SKM-1 treated with dmso at 0.1 percent for 144 hours (cell line): ENCODE measurements around the gene TP53.

ENCODE experiments used
- DNase-seq: peaks from one replicate; lab custom pipeline; 2025; ENCODE audit not compliant: unreplicated experiment; lab: John Stamatoyannopoulos, UW

TP53 gene

DNA sequence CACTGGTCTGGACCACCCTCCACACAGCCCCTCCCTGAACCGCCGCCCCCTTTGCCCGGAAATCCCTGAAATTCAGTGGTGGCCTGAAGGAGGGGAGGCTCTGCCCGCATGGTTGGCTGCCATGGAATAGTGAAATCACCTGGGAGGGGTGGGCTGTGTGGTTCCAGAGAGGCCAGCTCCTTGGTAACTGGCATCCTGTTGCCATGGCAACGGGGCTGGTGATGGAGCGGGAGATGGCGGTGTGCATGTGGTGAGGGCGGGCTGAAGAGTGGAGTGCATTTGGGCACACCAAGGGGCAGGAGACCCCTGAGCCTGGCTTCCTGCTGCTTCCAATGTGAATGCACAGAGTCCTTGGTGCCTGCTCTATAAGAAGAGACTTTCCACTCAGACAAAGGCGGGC is 20.2 kb upstream of the TP53 start:
- no peak for DNase-seq

DNA sequence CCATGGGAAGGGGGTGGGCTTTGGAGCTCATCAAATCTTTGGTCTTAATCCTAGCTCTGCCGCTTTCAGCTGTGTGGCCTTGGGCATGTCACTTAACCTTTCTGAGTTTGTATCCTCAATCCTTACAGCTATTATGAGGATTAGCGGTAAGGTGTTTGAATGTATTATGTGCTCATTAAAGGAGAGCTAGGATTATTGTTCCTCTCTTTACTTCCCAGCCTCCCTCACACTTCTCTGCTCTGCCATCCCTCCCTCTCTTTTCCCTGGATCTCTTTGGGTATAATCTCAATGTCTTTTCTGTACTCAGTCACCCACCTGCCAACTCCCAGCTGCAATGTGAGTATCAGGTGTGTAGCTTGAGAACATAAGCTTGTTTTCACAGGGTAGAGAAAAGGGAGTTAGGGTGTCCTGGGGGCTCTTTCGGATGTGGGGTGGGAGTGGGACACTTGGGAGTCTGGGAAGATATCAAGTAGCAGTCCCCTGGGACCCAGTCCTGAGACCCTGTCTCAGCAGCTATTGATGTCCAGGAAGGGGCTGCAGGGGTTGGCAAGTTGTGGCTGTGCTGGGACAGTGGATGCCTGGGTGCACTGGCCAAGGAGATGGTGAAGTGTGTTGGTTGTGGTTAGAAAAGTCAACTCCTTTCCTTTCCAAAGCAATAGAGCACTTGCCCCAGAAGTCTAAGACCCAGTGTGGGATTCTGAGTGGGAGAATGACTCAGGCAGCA is 19.5 kb upstream of the TP53 start:
- DNase-seq, result no peak

DNA sequence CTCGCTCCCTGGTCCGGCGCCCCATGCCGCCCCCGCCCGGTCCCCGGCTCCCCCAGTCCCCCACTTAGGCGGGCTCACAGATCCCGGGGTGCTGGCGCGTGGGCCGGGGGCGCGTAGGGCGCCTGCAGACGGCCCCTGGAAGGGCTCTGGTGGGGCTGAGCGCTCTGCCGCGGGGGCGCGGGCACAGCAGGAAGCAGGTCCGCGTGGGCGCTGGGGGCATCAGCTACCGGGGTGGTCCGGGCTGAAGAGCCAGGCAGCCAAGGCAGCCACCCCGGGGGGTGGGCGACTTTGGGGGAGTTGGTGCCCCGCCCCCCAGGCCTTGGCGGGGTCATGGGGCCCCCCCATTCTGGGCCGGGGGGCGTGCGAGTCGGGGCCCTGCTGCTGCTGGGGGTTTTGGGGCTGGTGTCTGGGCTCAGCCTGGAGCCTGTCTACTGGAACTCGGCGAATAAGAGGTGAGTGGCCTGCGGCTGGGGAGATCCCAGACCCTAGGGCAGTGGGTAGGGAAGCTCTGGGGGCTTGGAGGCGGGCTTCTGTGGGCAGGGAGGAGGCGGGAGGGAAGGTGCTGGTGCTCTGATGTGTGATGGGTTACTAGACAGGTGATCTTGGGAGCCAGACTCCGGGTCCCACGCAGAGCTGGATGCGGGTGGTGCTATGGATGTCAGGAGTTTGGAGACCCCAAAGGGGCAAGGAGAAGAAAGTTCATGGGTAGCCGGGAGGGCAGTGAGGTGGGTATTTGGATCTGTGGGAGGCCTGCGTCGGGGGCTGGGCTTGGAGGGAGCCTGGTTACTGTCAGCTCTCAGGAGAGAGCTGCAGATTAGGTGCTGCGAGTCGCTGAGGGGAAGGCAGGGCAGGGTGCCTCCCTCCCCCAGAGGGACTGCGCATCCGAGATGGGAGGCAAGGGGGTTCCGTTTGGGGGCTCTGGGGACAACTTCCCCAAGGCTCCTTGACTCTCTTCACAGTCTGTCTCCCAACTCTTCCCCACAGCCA is 18.3 kb upstream of the TP53 start:
- no peak for DNase-seq

DNA sequence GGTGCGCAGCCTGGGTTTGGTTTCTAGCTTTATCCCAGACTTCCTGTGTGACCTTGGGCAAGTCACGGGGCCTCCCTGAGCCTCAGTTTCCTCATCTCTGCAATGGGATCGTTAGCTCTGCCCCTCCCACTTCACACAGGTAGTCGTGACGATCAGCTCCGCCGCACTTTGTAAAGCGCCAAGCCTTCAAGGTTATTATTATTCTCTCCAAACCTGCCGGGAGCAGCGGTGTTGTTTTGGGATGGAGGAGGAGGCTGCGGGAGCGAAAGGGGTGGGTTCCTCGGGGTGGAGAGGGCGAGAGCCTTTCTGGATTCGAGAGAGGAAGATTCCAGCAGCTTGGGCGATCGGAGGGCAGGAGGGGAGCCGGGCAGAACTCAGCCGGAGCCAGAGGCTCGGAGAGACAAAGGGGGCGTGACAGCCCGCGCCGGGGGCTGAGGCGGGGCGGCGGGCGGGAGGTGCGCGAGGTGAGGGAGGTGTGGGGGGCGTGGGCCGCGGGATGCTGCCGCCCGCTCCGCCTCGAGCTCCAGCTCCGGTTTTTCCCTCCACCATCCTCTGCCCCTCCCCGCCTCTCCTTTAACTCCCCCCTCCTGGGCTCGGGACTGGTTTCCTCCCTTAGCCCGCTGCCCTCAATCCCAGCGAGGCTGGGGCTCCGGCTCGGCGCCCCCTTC is 17.4 kb upstream of the TP53 start, which contains the start of gene EFNB3:
Gene EFNB3, plus strand, starts transcription at position 602 of the 668 bp plus-strand sequence. CDS start 397 bp downstream, outside the sequence.
- no peak for DNase-seq

DNA sequence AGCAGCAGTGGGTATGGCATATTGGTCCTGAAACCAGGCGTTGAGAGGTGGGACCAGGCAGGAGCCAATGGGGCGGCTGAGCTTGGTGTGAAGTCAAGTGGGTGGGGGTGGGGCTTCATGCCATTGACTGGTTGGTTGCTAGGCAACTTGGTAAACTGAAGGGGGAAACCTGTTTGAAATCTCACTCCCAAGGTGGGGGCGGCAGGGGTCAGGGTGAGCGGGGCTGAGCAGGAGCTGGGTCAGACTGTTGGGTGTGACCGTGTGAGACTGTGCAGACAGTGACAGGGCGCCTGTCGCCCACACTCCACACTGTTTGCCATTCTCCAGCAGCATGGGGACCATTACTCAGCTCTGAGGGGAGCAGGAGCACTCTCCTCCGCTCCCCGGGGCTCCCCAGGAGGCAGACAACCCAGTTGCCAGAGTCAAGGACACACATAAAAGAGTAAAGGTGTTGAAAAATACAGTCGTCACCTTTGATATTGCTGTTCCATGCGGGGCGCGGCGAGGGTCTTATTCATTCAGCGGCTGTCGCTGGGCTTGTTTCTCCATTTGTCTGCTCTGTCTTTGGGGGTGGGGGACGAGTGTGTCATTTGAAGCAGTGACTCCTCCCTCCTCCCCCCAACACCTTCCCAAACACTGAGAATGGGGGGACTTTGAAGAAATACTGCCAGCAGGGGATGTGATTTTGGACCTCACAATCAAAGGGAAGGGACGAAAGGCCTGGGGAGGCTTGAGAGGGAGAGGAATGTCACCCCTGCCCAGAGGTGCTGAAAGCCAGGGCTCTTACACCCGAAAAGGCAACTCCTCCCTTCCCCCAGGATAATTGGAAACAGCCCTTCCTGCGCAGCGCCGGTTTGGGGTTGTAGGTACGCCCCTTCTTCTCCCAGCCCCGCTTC is 16.5 kb upstream of the TP53 start:
- no peak for DNase-seq

DNA sequence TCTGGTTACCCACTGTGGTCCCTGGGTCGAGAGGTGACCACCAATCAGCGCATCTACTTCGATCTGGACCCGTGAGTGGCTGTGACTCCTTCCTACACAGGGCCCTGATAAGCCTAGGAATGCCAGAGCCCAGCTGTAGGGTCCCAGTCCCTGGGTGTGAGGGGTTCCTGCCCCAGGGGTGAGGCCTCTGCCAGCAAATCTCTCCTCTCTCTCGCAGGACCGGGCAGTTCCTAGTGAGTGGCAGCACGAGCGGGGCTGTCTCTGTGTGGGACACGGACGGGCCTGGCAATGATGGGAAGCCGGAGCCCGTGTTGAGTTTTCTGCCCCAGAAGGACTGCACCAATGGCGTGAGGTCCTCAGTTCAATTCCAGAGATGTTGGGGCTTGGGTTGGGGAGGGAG is 15.5 kb upstream of the TP53 start:
- DNase-seq, result no peak

DNA sequence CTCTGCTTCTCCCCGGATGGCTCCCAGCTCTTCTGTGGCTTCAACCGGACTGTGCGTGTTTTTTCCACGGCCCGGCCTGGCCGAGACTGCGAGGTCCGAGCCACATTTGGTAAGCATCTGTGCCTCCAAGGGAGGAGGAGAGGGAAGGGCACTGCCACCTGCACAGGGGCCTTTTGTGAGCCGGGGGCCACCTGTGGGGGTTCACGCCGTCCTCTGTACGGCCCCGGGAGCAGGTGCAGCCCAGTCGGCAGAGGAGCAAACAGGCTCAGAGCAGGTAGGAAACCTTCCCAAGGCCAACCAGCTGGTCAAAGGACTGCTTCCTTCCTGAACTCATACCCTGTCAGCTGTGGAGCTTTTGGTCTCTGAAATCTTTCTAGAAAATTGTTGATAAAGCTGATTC is 14.4 kb upstream of the TP53 start:
- no peak for DNase-seq

DNA sequence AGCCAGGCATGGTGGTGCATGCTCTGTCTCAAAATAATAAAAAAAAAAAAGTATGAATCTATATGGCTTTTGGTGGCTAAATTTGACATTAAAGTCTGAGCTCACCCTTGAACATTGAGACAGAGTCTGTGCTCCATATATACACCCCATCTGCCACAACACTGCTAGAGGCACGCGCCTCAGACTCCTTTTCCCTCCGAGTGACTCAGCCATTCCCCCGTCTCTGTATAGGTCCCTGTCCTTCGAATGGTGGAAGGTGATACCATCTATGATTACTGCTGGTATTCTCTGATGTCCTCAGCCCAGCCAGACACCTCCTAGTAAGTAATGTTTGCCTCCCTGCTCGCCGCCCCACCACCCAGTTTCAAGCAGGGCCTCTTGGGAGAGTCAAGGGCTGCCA is 13.2 kb upstream of the TP53 start:
- no peak for DNase-seq

DNA sequence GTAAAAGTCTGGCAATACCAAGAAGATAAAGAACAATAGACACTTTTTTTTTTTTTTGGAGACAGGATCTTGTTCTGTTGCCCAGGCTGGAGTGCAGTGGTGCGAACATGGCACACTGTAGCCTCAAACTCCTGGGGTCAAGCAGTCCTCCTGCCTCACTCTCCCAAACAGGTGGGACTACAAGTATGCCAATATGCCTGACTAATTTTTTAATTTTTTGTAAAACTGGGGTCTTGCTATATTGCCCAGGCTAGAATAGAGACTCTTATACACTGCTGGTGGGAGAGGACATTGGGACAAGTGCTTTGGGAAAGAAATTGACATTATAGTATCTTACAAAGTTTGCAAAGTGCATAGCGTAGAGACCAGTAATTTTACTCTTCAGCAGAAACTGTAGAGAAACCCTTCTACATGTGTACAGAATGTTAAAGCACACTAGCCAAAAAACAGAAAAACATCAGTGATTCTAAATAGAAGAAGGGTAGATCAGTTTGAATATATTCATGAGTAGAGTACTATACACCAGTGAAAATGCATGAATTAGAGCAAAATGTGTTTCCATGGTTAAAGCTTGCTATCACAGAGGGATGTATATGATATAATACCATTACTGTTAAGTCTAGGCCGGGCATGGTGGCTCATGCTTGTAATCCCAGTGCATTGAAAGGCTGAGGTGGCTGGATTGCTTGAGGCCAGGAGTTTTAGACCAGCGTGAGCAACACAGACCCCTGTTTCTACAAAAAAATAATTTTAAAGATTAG is 10.7 kb upstream of the TP53 start:
- no peak for DNase-seq

DNA sequence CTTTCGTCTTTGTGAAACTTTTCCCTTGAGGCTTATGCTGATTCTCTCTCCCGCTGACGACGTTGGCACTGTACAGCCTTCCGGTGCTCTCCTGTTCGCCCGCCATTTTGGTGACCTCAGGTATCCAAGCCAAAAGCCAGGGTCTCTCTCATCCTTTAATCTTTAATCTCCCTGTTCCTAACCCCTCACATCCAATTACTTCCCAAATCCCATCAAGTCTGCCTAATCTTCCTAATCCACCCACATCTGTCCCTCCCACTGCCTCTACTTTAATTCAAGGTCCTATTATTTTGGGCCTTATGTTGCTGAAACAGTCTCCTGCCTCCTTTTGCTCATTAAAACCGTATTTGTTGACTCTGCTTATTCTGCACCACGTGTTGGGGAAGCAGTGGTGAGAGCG is 8.3 kb upstream of the TP53 start:
- no peak for DNase-seq

DNA sequence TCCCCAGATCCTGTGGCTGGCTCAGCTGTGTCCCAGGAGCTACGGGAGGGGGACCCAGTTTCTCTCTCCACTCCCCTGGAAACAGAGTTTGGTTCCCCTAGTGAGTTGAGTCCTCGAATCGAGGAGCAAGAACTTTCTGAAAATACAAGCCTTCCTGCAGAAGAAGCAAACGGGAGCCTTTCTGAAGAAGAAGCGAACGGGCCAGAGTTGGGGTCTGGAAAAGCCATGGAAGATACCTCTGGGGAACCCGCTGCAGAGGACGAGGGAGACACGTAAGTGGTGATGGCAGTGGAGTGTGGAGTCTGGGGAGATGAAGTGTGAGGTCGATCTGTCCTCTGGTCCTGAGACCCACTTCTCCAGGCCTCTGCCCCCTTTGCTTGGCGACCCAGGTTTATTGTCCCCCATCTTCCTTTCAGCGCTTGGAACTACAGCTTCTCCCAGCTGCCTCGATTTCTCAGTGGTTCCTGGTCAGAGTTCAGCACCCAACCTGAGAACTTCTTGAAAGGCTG is 1.6 kb upstream of the TP53 start:
- DNase-seq, result no peak

DNA sequence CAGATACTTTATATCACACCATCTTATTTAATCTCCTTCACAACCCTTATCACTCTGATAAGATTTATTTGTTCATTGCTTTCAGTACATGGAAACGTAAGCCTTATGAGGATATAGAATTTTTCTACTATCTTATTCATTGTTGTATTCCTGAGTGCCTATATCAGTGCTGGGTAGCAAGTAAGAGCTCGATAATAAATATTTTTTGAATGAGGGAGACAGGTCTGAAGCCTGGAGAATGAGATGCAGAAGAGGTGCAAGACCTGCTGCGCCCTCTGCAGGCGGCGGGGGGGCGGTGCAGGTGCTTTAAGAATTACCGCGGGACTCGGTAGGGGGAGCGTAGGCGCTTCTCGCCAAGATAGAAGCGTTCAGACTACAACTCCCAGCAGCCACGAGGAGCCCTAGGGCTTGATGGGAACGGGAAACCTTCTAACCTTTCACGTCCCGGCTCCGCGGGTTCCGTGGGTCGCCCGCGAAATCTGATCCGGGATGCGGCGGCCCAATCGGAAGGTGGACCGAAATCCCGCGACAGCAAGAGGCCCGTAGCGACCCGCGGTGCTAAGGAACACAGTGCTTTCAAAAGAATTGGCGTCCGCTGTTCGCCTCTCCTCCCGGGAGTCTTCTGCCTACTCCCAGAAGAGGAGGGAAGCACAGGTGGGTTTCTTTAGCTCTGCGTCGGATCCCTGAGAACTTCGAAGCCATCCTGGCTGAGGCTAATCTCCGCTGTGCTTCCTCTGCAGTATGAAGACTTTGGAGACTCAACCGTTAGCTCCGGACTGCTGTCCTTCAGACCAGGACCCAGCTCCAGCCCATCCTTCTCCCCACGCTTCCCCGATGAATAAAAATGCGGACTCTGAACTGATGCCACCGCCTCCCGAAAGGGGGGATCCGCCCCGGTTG is 868 bp upstream of the TP53 start, which contains the start of gene WRAP53:
Gene WRAP53, plus strand, starts transcription at position 570 of the 900 bp plus-strand sequence. Its CDS starts 172 bp downstream, at position 742.
- peak; percentile 81 for DNase-seq

DNA sequence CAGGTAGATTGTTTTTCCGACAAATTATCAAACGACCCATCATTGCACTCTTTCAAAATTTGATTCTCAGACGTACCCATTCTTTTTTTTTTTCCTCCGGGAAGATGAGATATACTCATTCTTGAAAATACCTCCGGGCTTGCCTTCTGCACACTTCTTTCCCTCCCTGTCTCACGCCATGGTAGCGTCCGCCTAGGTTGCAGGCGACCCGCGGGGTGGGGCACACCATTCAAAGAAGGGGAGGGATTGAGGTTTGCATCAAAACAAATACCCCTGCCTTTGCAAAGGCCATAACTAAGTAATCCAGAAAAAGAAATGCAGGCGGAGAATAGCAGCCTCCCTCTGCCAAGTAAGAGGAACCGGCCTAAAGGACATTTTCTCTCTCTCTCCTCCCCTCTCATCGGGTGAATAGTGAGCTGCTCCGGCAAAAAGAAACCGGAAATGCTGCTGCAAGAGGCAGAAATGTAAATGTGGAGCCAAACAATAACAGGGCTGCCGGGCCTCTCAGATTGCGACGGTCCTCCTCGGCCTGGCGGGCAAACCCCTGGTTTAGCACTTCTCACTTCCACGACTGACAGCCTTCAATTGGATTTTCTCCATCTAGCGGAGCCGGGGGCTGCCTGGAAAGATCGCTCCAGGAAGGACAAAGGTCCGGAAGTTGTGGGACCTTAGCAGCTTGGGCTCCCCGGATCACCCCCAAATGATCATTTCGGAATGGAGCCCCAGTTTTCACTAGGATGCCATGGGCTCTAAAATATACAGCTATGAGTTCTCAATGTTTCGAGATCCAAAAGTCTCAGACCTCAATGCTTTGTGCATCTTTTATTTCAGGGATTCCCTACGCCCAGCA is 843 bp downstream of the TP53 start:
- peak; percentile 73 for DNase-seq

DNA sequence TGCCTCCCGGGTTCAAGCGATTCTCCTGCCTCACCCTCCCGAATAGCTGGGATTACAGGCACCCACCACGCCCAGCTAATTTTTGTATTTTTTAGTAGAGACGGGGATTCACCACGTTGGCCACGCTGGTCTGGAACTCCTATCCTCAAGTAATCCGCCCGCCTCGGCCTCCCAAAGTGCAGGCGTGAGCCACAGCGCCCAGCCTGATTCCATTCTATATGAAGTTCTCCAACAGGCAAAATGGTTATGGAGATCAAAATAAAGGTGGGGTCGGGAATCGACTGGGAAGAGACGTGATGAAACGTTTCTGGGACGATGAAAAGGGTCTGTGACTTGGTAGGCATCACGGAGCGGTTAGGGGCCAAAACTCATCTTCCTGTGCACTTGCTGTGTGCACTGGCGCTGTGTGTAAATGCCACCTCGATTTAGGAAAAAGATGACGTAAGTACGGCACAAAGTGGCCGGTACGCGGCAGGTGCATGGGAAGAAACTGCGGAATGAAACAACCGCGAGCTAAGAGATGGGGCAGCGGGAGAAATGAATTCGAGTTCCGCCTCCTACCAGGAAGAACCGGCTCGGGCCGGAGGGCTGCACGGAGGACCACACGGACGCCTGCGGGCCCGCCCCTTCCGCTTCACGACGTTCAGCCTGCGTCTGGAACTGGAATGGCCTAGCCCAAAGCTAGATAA is 1.6 kb downstream of the TP53 start:
- DNase-seq, result peak; percentile 73

DNA sequence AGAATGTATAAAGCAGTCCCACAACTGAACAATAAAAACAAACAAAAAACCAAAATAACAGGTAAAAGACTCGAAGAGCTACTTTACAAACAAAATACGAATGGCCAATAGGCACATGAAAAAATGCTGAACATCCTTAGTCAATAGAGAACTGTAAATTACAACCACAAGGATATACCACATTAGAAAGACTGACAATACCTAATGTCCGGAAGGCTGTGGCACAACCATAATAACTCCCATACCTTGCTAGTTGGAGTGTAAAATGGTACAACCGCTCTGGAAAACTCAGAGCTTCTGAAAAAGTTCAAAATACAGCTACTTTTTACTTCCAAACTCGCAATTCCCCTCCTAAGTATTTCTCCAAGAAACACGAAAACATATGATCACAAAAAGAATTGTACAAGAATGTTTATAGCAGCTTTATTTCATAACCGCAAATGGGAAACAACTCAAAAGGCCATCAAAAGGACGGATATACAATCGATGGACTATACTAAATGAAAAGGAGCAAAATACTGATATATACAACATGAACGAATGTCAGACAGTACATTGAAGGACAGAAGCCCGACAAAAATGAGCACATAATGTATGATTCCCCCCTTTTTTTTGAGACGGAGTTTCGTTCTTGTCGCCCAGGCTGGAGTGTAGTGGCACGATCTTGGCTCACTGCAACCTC is 2.3 kb downstream of the TP53 start:
- no peak for DNase-seq

DNA sequence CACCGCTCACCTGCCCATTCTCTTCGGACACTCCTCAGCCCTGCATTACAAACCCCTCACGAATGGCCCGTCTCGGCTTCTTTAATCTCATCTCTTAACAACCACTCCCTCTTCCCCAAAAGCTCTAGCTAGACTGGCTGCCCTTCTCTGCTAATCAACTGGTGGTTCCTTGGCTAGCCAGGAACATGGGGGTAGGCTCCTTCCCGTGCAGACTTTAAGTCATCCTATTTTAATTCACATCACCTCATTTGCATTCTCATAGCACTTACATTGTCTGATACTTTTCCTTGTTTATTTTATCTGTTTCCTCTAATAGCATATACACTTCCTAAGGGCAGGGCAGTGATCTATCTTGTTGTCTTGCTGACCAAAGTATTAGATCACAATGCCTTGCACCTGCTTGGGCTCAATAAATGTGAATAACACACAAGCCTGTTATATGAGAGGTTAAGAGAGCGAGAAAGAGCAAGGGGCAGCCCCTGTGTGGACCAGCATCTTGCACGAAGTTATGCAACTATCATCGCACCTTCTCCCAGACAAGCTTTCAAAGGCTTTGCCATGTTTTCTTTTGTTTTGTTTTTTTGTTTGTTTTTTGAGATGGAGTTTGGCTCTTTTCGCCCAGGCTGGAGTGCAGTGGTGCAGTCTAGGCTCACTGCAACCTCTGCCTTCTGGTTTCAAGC is 9.8 kb downstream of the TP53 start:
- no peak for DNase-seq
